H1 (cell line): Measurements from ENCODE around the gene NUDT9. TPM values are rescaled to one million over a fixed set of nuclear protein-coding genes. Genes with fewer than 3 reads are reported as not detected.

ENCODE experiments used
- CTCF ChIA-PET: fragments of 300-600 bp; sonication (Branson Sonifier 250); formaldehyde crosslinking; loops from one replicate; lab custom pipeline; 2021; ENCODE audit not compliant: partially characterized antibody; lab: Charles Lee
- POLR2A ChIA-PET: fragments of 300-600 bp; sonication (Branson Sonifier 250); formaldehyde crosslinking; loops from one replicate; lab custom pipeline; 2021; ENCODE audit warnings: inconsistent platforms; ENCODE audit not compliant: partially characterized antibody; lab: Charles Lee
- DNase-seq, 2 experiments: peaks; one replicate each; pipeline versions ENCODE4 v3.0.0 to v3.0.0-alpha.2; 2010 to 2022; ENCODE audit warnings: low spot score in 2 of 2, low read depth in 1 of 2, mixed read lengths in 1 of 2
- FAIRE-seq: peaks from 2 replicates; lab custom pipeline; 2011; peaks lifted over from hg19 to GRCh38; lab: Jason Lieb, UNC
- H2AFZ ChIP-seq: 2 replicates; pipeline ENCODE4 v1.8.1; 2012; ENCODE audit warnings: low read length, inconsistent platforms
- H2AK5ac ChIP-seq: 2 replicates; pipeline ENCODE4 v1.6.1; 2013; ENCODE audit warnings: low read depth, low read length
- H2BK120ac ChIP-seq: replicated peaks from 2 replicates; pipeline ENCODE3; 2013; ENCODE audit warnings: low read depth, low read length, inconsistent platforms
- H2BK12ac ChIP-seq: 2 replicates; pipeline ENCODE4 v1.6.1; 2013; ENCODE audit warnings: low read depth, low read length
- H2BK15ac ChIP-seq: 2 replicates; pipeline ENCODE4 v1.6.1; 2013; ENCODE audit warnings: low read length
- H2BK20ac ChIP-seq: 2 replicates; pipeline ENCODE4 v1.6.1; 2013; ENCODE audit warnings: low read length
- H2BK5ac ChIP-seq: 2 replicates; pipeline ENCODE4 v1.6.1; 2013; ENCODE audit warnings: low read depth, low read length
- H3K14ac ChIP-seq: 2 replicates; pipeline ENCODE4 v1.6.1; 2013; ENCODE audit warnings: inconsistent platforms; ENCODE audit not compliant: insufficient read length
- H3K18ac ChIP-seq: 2 replicates; pipeline ENCODE4 v1.6.1; 2013; ENCODE audit warnings: low read length; ENCODE audit errors: extremely low read depth
- H3K23ac ChIP-seq: 2 replicates; pipeline ENCODE4 v1.6.1; 2013; ENCODE audit warnings: inconsistent platforms; ENCODE audit not compliant: insufficient read length
- H3K23me2 ChIP-seq: 2 replicates; pipeline ENCODE4 v1.6.1; 2013; ENCODE audit warnings: low read depth, low read length
- H3K27ac ChIP-seq: 2 replicates; pipeline ENCODE4 v1.6.1; 2011; ENCODE audit warnings: low read depth, low read length, inconsistent platforms
- H3K27me3 ChIP-seq, 4 experiments: replicated peaks in 1 of 4; 1 replicate in 1 of 4; 2 replicates in 3 of 4; pipeline versions ENCODE4 v1.6.1 to v1.8.1; 2011 to 2013; ENCODE audit warnings: low read length in 3 of 4, mild to moderate bottlenecking in 3 of 4, inconsistent platforms in 2 of 4, mixed read lengths in 2 of 4, moderate library complexity in 1 of 4; ENCODE audit not compliant: control insufficient read depth in 3 of 4, insufficient read depth in 3 of 4; ENCODE audit errors: extremely low read depth in 1 of 4
- H3K36me3 ChIP-seq, 4 experiments: 2 replicates each; pipeline versions ENCODE4 v1.6.1 to v1.8.1; 2011 to 2013; ENCODE audit warnings: mild to moderate bottlenecking in 4 of 4, low read length in 3 of 4, moderate library complexity in 2 of 4, control low read depth in 1 of 4, inconsistent platforms in 1 of 4; ENCODE audit not compliant: insufficient read depth in 4 of 4, control insufficient read depth in 2 of 4
- H3K4ac ChIP-seq: replicated peaks from 2 replicates; pipeline ENCODE3; 2013; ENCODE audit warnings: low read length, low read depth, mixed read lengths, inconsistent platforms; ENCODE audit not compliant: insufficient read length
- H3K4me1 ChIP-seq, 4 experiments: replicated peaks in 1 of 4; 1 replicate in 1 of 4; 2 replicates in 3 of 4; pipeline versions ENCODE4 v1.6.1 to v1.8.1; 2011 to 2013; ENCODE audit warnings: low read length in 3 of 4, inconsistent platforms in 2 of 4, mixed read lengths in 1 of 4; ENCODE audit not compliant: insufficient read depth in 4 of 4, control insufficient read depth in 3 of 4
- H3K4me2 ChIP-seq, 2 experiments: 2 replicates each; pipeline versions ENCODE4 v1.6.1 to v1.8.1; 2011 to 2013; ENCODE audit warnings: low read depth in 2 of 2, low read length in 2 of 2, control low read depth in 1 of 2, inconsistent platforms in 1 of 2, mild to moderate bottlenecking in 1 of 2; ENCODE audit not compliant: insufficient read depth in 1 of 2
- H3K4me3 ChIP-seq, 4 experiments: fragments of 200-600, 300-600 bp in 1 of 4; sonication (generic), shearing (Covaris generic), sonication (Bioruptor Twin) in 1 of 4; 2 replicates each; pipeline versions ENCODE4 v1.5.1 to v1.8.1; 2011 to 2016; ENCODE audit warnings: low read length in 4 of 4, low read depth in 3 of 4, control low read depth in 2 of 4, inconsistent platforms in 2 of 4, mild to moderate bottlenecking in 2 of 4, mixed read lengths in 1 of 4, moderate library complexity in 1 of 4; ENCODE audit not compliant: insufficient read depth in 2 of 4; ENCODE audit errors: extremely low read depth in 1 of 4
- H3K56ac ChIP-seq: replicated peaks from 2 replicates; pipeline ENCODE3; 2013; ENCODE audit warnings: low read depth, mild to moderate bottlenecking, mixed read lengths, low read length, inconsistent platforms; ENCODE audit not compliant: insufficient read length
- H3K79me1 ChIP-seq: 2 replicates; pipeline ENCODE4 v1.6.1; 2013; ENCODE audit warnings: low read depth, low read length, control low read depth
- H3K79me2 ChIP-seq, 2 experiments: 2 replicates each; pipeline versions ENCODE4 v1.6.1 to v1.8.1; 2012 to 2013; ENCODE audit warnings: low read length in 2 of 2, mild to moderate bottlenecking in 2 of 2, inconsistent platforms in 1 of 2; ENCODE audit not compliant: insufficient read depth in 2 of 2, control insufficient read depth in 1 of 2
- H3K9ac ChIP-seq, 4 experiments: replicated peaks in 1 of 4; 1 replicate in 1 of 4; 2 replicates in 3 of 4; pipeline versions ENCODE4 v1.6.1 to v1.8.1; 2011 to 2013; ENCODE audit warnings: low read depth in 3 of 4, low read length in 3 of 4, control low read depth in 2 of 4, mild to moderate bottlenecking in 2 of 4, moderate library complexity in 2 of 4, inconsistent platforms in 1 of 4; ENCODE audit errors: extremely low read depth in 1 of 4
- H3K9me3 ChIP-seq, 2 experiments: 2 replicates each; pipeline versions ENCODE4 v1.6.1 to v1.8.1; 2012 to 2013; ENCODE audit warnings: mild to moderate bottlenecking in 2 of 2, moderate library complexity in 2 of 2, control low read depth in 1 of 2, inconsistent platforms in 1 of 2, low read depth in 1 of 2, low read length in 1 of 2, mixed read lengths in 1 of 2; ENCODE audit not compliant: insufficient read depth in 2 of 2
- H4K20me1 ChIP-seq, 2 experiments: replicated peaks in 1 of 2; 2 replicates each; pipeline versions ENCODE3 to v1.8.1; 2011 to 2013; ENCODE audit warnings: inconsistent platforms in 2 of 2, low read length in 2 of 2, mild to moderate bottlenecking in 1 of 2; ENCODE audit not compliant: insufficient read depth in 2 of 2, control insufficient read depth in 1 of 2
- H4K5ac ChIP-seq: 2 replicates; pipeline ENCODE4 v1.6.1; 2013; ENCODE audit warnings: low read length, low read depth, mixed read lengths, inconsistent platforms; ENCODE audit not compliant: insufficient read length
- H4K8ac ChIP-seq: 2 replicates; pipeline ENCODE4 v1.8.0; 2013; ENCODE audit warnings: mild to moderate bottlenecking, moderate library complexity, low read length, inconsistent platforms; ENCODE audit not compliant: insufficient read depth; ENCODE audit errors: extremely low read depth
- H4K91ac ChIP-seq: replicated peaks from 2 replicates; pipeline ENCODE3; 2013; ENCODE audit warnings: low read length, mixed read lengths, inconsistent platforms; ENCODE audit not compliant: insufficient read length
- ASH2L ChIP-seq: fragments of 200-600, 300-600 bp; sonication (generic); IDR thresholded peaks from one replicate; pipeline ENCODE4 v1.7.1; 2017; ENCODE audit warnings: low read length
- BCL11A ChIP-seq, 2 experiments: IDR thresholded peaks; one replicate each; pipeline ENCODE4 v1.6.1; 2011; ENCODE audit warnings: low read depth in 2 of 2, low read length in 2 of 2, mild to moderate bottlenecking in 2 of 2
- BRCA1 ChIP-seq: IDR thresholded peaks from 2 replicates; pipeline ENCODE4 v1.6.1; 2012; ENCODE audit warnings: low read depth, low read length, improper control_type of control experiment
- CHD2 ChIP-seq: IDR thresholded peaks from 2 replicates; pipeline ENCODE4 v1.6.1; 2012; ENCODE audit warnings: low read length, improper control_type of control experiment
- EP300 ChIP-seq, 2 experiments: IDR thresholded peaks; 1 replicate in 1 of 2; 2 replicates in 1 of 2; pipeline ENCODE4 v1.6.1; 2011 to 2012; ENCODE audit warnings: low read depth in 2 of 2, low read length in 2 of 2, mild to moderate bottlenecking in 2 of 2, borderline replicate concordance in 1 of 2, inconsistent platforms in 1 of 2, moderate library complexity in 1 of 2
- EZH2 ChIP-seq: fragments of 200-600 bp; sonication (generic); IDR thresholded peaks from 2 replicates; pipeline ENCODE4 v1.7.1; 2012; ENCODE audit warnings: low read depth, mild to moderate bottlenecking, moderate library complexity, low read length, inconsistent platforms; ENCODE audit not compliant: severe bottlenecking
- GABPA ChIP-seq: IDR thresholded peaks from 2 replicates; pipeline ENCODE4 v1.6.1; 2011; ENCODE audit warnings: mild to moderate bottlenecking, low read length, moderate library complexity, borderline replicate concordance; ENCODE audit not compliant: insufficient read depth
- HDAC6 ChIP-seq: IDR thresholded peaks from one replicate; pipeline ENCODE4 v1.7.1; 2012; ENCODE audit warnings: low read depth, mild to moderate bottlenecking, inconsistent platforms, low read length, moderate library complexity
- JUN ChIP-seq: IDR thresholded peaks from 2 replicates; pipeline ENCODE4 v1.6.1; 2011; ENCODE audit warnings: low read depth, mild to moderate bottlenecking, improper control_type of control experiment, low read length
- PHF8 ChIP-seq: fragments of 200-600 bp; sonication (generic); conservative IDR thresholded peaks from 2 replicates; pipeline ENCODE4 v1.7.1; 2012; ENCODE audit warnings: low read depth, mild to moderate bottlenecking, inconsistent platforms, low read length, moderate library complexity
- RFX5 ChIP-seq: IDR thresholded peaks from 2 replicates; pipeline ENCODE4 v1.6.1; 2011; ENCODE audit warnings: low read depth, low read length, improper control_type of control experiment, borderline replicate concordance
- SIN3A ChIP-seq, 2 experiments: IDR thresholded peaks in 1 of 2; conservative IDR thresholded peaks in 1 of 2; 2 replicates each; pipeline ENCODE4 v1.6.1; 2011 to 2012; ENCODE audit warnings: low read length in 2 of 2, improper control_type of control experiment in 1 of 2, low read depth in 1 of 2, mild to moderate bottlenecking in 1 of 2
- SIRT6 ChIP-seq: IDR thresholded peaks from one replicate; pipeline ENCODE4 v1.7.1; 2012; ENCODE audit warnings: low read length, inconsistent platforms
- SIX5 ChIP-seq: IDR thresholded peaks from 2 replicates; pipeline ENCODE4 v1.6.1; 2011; ENCODE audit warnings: mild to moderate bottlenecking, low read depth, low read length
- SP1 ChIP-seq: IDR thresholded peaks from 2 replicates; pipeline ENCODE4 v1.6.1; 2011; ENCODE audit warnings: low read depth, low read length
- SUZ12 ChIP-seq: fragments of 200-600 bp; sonication (generic); IDR thresholded peaks from 2 replicates; pipeline ENCODE4 v1.6.1; 2012; ENCODE audit warnings: mild to moderate bottlenecking, inconsistent platforms, low read length, moderate library complexity, mixed read lengths
- TCF12 ChIP-seq: IDR thresholded peaks from 2 replicates; pipeline ENCODE4 v1.6.1; 2011; ENCODE audit warnings: low read depth, mild to moderate bottlenecking, low read length
- polyA plus RNA-seq, 7 experiments: library from polyadenylated mRNA; depleted of rRNA in 3 of 7; stranded (reverse) in 5 of 7; unstranded in 2 of 7; fragments of >200 nt in 5 of 7; fragments of 200-250 nt in 2 of 7; gene quantifications; 1 replicate in 5 of 7; 2 replicates in 1 of 7; 4 replicates in 1 of 7; pipeline versions ENCODE4 v1.2.1 to v1.2.3, GENCODE V29; 2011 to 2013; ENCODE audit warnings: missing spikeins in 2 of 7, mixed read lengths in 2 of 7
- total RNA-seq: library from RNA; stranded (reverse); fragmentation: NEBNext Ultra II Directional; extraction: Animal tissue kit (Norgen Biotek cat#: 25700); gene quantifications from 2 replicates; pipeline ENCODE4 v1.2.1, GENCODE V29; 2021

Gene NUDT9
- total and polyA plus RNA-seq, 2 of the 8 experiments (the other 6 are each of a cell fraction or from before 2014, with no cell fraction given), result 13.2 to 27.6 TPM

DNA sequence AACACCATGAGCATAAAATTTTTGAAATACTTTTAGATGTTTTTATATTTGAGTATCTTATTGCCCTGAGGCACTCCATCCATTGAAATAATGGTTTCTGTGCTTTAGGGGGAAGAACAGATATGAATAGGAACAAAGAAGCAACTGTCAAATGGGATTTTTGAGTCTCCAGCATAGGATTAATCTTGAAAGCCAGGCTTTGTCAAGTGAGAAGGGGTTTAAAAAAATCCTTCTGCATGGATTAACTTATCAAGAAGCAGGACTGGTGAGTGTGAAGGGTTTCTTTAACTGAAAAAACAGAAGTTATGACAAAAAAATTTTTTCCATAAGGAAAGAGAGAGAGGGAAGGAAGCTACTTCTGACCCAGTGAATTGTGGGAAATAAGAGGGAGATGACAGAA is 7.6 kb upstream of the NUDT9 start:
- Histone ChIP-seq H2BK12ac (no peak overlapping the region), H3K14ac (no peak overlapping the region), H3K56ac (no peak overlapping the region), H2BK120ac (no peak overlapping the region), H3K27ac (no peak overlapping the region), H2AK5ac (no peak overlapping the region), H3K4me2 (no peak overlapping the region), H2BK20ac (no peak overlapping the region), H3K4me1 (peaks cover 0 to 2% (median 0%) of the 10 kb centered on the region in 4 experiments; a peak in 2 of 7 replicates), H3K9ac (no peak overlapping the region), H3K9me3 (0 out of 4 replicates have a peak, but pooled peaks cover 0 to 2% of the 10 kb centered on the region in 2 experiments), H3K4me3 (no peak overlapping the region), H3K79me1 (no peaks in the 10 kb centered on the region), H2AFZ (no peak overlapping the region), H3K4ac (no peak overlapping the region), H3K23ac (no peak overlapping the region), H4K5ac (no peak overlapping the region), H4K8ac (no peak overlapping the region), H4K20me1 (no peaks in the 10 kb centered on the region), H3K36me3 (no peaks in the 10 kb centered on the region), H3K23me2 (no peaks in the 10 kb centered on the region), H3K79me2 (no peaks in the 10 kb centered on the region), H4K91ac (no peak overlapping the region), H3K27me3 (no peaks in the 10 kb centered on the region), H3K18ac (no peak overlapping the region), H2BK5ac (no peak overlapping the region), H2BK15ac (no peak overlapping the region)
- CTCF ChIA-PET, result no interaction called here
- POLR2A ChIA-PET, result no interaction called here
- FAIRE-seq, result no peak
- no peak for DNase-seq
- no peak for TF ChIP-seq EZH2
- TF ChIP-seq JUN, result no peak
- TF ChIP-seq ASH2L, result no peak
- no peak for TF ChIP-seq TCF12
- no peak for TF ChIP-seq BCL11A (IDR thresholded peaks at IDR 0.05; ENCODE audit: low read depth in 2 of 2, low read length in 2 of 2)
- no peak for TF ChIP-seq HDAC6
- TF ChIP-seq CHD2, result no peak
- TF ChIP-seq PHF8, result no peak
- TF ChIP-seq BRCA1, result no peak
- TF ChIP-seq EP300 (IDR thresholded peaks at IDR 0.05; ENCODE audit: borderline replicate concordance in 1 of 2, low read depth in 2 of 2, low read length in 2 of 2), result no peak
- no peak for TF ChIP-seq SIX5
- no peak for TF ChIP-seq RFX5
- no peak for TF ChIP-seq GABPA
- TF ChIP-seq SIRT6, result no peak
- no peak for TF ChIP-seq SUZ12
- no peak for TF ChIP-seq SP1
- TF ChIP-seq SIN3A (conservative IDR thresholded peaks at IDR 0.05 in 1 of 2, IDR thresholded peaks at IDR 0.05 in 1 of 2; ENCODE audit: low read depth in 1 of 2, low read length in 2 of 2), result no peak
